BJ (cell line): ENCODE measurements around the gene FFAR4. TPM values are rescaled to one million over a fixed set of nuclear protein-coding genes. Genes with fewer than 3 reads are reported as not detected.

Experiments
- CTCF ChIA-PET: fragments of 350-600 bp; formaldehyde crosslinking; extraction: SDS; loops from one replicate; lab custom pipeline; 2021; ENCODE audit warnings: antibody characterized with exemption, inconsistent platforms; lab: Yijun Ruan, JAX
- POLR2A ChIA-PET: fragments of 300-600 bp; sonication (Branson Sonifier 250); formaldehyde crosslinking; extraction: SDS; loops from one replicate; lab custom pipeline; 2021; ENCODE audit warnings: antibody characterized with exemption; lab: Charles Lee
- DNase-seq: peaks from one replicate; pipeline ENCODE4 v3.0.0-alpha.2; 2011; ENCODE audit warnings: low read depth
- H3K27me3 ChIP-seq: 2 replicates; pipeline ENCODE4 v1.6.0; 2011; ENCODE audit warnings: low read length; ENCODE audit not compliant: control insufficient read depth, insufficient read depth
- H3K36me3 ChIP-seq: 2 replicates; pipeline ENCODE4 v1.5.1; 2011; ENCODE audit warnings: low read length; ENCODE audit not compliant: control insufficient read depth, insufficient read depth
- H3K4me3 ChIP-seq: 2 replicates; pipeline ENCODE4 v1.5.1; 2011; ENCODE audit warnings: low read depth, mild to moderate bottlenecking, control low read depth, low read length
- polyA plus RNA-seq: library from polyadenylated mRNA; depleted of rRNA; stranded (reverse); fragments of >200 nt; gene quantifications from 2 replicates; pipeline ENCODE4 v1.2.3, GENCODE V29; 2011
- TF ChIP-seq, protein P1 (sequence below): IDR thresholded peaks from 2 replicates; pipeline ENCODE4 v1.5.1; 2011; ENCODE audit warnings: low read depth, mild to moderate bottlenecking, control low read depth, inconsistent platforms, low read length, moderate library complexity; ENCODE audit not compliant: insufficient read depth

The FFAR4 gene
- polyA plus RNA-seq, 1 experiment, result not detected

DNA sequence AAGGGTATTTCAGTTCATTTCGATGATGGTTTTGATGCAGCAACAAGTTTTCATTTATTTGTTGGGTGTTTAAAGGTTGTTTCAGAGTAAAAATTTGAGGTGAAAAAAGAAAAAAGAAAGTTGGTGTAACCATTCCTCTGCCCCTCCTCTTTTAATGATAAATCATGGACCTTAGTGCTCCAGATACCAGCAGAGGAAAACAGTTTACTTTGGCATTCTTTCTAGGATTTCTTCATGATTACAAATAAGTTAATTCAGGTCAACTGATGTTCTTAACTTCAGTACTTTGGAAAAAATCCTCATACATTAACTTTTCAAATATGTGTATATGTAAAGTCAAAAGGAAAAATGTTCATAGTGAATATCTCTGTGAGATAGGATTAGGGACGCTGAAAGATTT lies 36.6 kb downstream of the FFAR4 start:
- POLR2A ChIA-PET, result no interaction called here
- CTCF ChIA-PET, result no interaction called here
- H3K27me3 ChIP-seq, result peaks cover 13% of the 10 kb centered on the region
- no peaks in the 10 kb centered on the region for H3K36me3 ChIP-seq
- no peak overlapping the region for H3K4me3 ChIP-seq
- TF ChIP-seq, protein P1, sequence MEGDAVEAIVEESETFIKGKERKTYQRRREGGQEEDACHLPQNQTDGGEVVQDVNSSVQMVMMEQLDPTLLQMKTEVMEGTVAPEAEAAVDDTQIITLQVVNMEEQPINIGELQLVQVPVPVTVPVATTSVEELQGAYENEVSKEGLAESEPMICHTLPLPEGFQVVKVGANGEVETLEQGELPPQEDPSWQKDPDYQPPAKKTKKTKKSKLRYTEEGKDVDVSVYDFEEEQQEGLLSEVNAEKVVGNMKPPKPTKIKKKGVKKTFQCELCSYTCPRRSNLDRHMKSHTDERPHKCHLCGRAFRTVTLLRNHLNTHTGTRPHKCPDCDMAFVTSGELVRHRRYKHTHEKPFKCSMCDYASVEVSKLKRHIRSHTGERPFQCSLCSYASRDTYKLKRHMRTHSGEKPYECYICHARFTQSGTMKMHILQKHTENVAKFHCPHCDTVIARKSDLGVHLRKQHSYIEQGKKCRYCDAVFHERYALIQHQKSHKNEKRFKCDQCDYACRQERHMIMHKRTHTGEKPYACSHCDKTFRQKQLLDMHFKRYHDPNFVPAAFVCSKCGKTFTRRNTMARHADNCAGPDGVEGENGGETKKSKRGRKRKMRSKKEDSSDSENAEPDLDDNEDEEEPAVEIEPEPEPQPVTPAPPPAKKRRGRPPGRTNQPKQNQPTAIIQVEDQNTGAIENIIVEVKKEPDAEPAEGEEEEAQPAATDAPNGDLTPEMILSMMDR, result no peak
- no peak for DNase-seq

DNA sequence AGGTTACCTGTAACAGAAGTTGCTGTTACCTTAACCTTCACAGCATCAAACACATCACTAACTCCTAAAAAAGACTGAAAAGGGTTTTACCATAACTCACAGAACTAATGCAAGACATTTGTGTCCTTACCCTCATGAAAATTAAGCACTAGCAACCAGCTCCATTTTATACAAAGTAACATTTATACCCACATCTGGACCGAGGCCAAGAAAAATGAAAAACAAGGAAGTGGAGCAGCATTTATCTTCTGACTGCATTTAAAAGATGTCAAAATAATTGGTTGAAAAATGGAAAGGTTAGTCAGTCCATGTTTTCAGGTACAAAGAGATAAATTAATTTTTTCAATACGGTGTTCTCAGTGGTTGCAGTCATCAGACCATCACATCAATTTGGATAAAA lies 37.7 kb downstream of the FFAR4 start:
- DNase-seq, result no peak
- Histone ChIP-seq H3K4me3 (no peak overlapping the region), H3K36me3 (no peaks in the 10 kb centered on the region), H3K27me3 (peaks cover 13% of the 10 kb centered on the region)
- CTCF ChIA-PET, result no interaction called here
- POLR2A ChIA-PET, result no interaction called here
- TF ChIP-seq, protein P1, result no peak

DNA sequence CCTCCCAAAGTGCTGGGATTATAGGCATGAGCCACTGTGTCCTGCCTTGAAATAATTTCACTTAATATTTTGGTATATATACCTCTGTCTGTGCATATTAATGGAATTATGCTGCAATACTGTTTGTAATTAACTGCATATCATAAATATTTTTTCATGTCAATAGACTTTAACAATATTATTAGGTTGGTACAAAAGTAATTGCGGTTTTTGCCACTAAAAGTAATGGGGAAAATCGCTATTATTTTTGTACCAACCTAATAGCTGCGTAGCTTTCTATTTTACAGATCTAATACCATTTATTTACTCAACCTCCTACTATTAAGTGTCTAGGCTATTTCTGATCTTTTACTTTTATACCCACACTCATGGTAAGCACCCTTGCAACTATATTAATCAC lies 42.0 kb downstream of the FFAR4 start:
- ChIA-PET CTCF (no interaction called here), POLR2A (no interaction called here)
- Histone ChIP-seq H3K4me3 (no peak overlapping the region), H3K36me3 (no peaks in the 10 kb centered on the region), H3K27me3 (peaks cover 3% of the 10 kb centered on the region; the same call in 1 of the 2 replicates)
- TF ChIP-seq, protein P1, result no peak
- no peak for DNase-seq

DNA sequence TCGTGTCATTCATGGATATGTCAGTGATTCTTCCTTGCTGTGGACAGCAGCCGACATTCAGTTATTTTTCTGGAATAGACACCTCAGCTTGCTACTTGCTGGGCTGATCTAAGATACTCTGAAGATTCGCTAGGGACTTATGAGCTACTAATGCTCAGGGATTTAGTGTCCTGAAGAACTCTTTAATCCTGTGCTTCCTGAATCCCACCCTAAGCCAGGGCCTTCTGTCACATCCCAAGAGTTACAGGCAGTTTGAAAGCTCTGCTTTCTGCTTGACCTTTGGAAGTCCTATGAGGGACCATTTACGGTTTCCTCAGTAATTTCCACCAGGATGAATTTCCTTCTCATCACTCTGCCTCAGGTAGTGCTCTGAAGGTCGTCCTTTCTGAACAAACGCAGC lies 45.8 kb downstream of the FFAR4 start, which contains the start of gene PDE6C:
Gene PDE6C, plus strand, starts transcription at position 227 of the 400 bp plus-strand sequence. CDS start 189 bp downstream, outside the sequence.
- Histone ChIP-seq H3K36me3 (no peaks in the 10 kb centered on the region), H3K27me3 (peaks cover 6% of the 10 kb centered on the region), H3K4me3 (no peak within 1 kb of the TSS)
- no peak for DNase-seq
- TF ChIP-seq, protein P1, result no peak
- ChIA-PET CTCF (no interaction called here), POLR2A (interaction anchor here (0.6 kb wide), 1 partner anchor 42 kb away, joined by 3 read pairs; no protein-coding TSS in a partner anchor)

DNA sequence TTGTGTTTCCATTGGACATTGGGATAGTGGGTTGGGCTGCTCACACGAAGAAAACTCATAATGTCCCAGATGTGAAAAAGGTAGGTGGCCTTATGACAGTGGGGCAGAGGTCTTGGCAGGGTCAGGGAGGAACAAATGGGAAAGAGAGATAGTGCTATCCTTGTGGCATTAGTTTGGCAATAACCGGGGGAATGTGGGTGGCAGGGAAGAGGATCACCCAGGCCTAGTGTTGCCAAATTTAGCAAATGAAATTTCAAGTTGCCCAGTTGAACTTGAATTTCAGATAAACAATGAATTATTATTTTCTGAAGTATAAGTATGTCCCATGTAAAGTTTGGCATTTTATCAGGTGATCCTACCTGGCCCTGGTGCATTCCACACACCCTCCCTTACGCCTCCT lies 46.7 kb downstream of the FFAR4 start:
- Histone ChIP-seq H3K4me3 (no peak overlapping the region), H3K36me3 (no peaks in the 10 kb centered on the region), H3K27me3 (peaks cover 6% of the 10 kb centered on the region)
- CTCF ChIA-PET, result no interaction called here
- POLR2A ChIA-PET, result no interaction called here
- TF ChIP-seq, protein P1, result no peak
- DNase-seq, result no peak
